ENCODE measurements around the gene AMPD3. TPM values are rescaled to one million over a fixed set of nuclear protein-coding genes. Genes with fewer than 3 reads are reported as not detected.

Gene AMPD3
- polyA plus RNA-seq, 1 of the 3 experiments (the other 2 are of a cell fraction), result 1.7 TPM

GRCh38 chr11:10414659-10415058 lies 40.4 kb upstream of the AMPD3 start:
- no peak overlapping the region for H3K9ac ChIP-seq
- no peaks in the 10 kb centered on the region for H3K9me2 ChIP-seq
- H3K36me3 ChIP-seq (replicated peaks in 1 of 2; ENCODE audit: control insufficient read depth in 1 of 2, insufficient read depth in 2 of 2, low read length in 1 of 2), result no peaks in the 10 kb centered on the region
- H2AFZ ChIP-seq (ENCODE audit: low read depth), result no peak overlapping the region
- no peaks in the 10 kb centered on the region for H3K9me3 ChIP-seq
- 0 out of 4 replicates have a peak, but pooled peaks cover 0 to 6% of the 10 kb centered on the region in 2 experiments for H3K4me1 ChIP-seq (ENCODE audit: control insufficient read depth in 1 of 2, insufficient read depth in 2 of 2, low read depth in 1 of 2, low read length in 1 of 2)
- H3K4me3 ChIP-seq (ENCODE audit: low read depth in 2 of 2, low read length in 1 of 2), result no peak overlapping the region
- H3K27me3 ChIP-seq (ENCODE audit: insufficient read depth), result no peaks in the 10 kb centered on the region
- no peaks in the 10 kb centered on the region for H3K79me2 ChIP-seq (ENCODE audit: insufficient read depth)
- CTCF ChIA-PET, result interaction anchor here (1.0 to 1.1 kb wide), 2 partner anchors 9 to 240 kb away, joined by 3 to 4 read pairs; no protein-coding TSS in a partner anchor
- no peak for DNase-seq
- H3F3A ChIP-seq (replicated peaks; ENCODE audit: insufficient read depth), result peaks cover 6% of the 10 kb centered on the region
- 83% methylated on average over 10 of the region's 10 CpGs for WGBS (ENCODE audit: low lambda C conversion rate)
- no peak overlapping the region for H3K27ac ChIP-seq (ENCODE audit: low read depth in 2 of 2, low read length in 1 of 2)
- TF ChIP-seq JUND (IDR thresholded peaks at IDR 0.05) (no peak), POLR2AphosphoS5 (IDR thresholded peaks at IDR 0.05; ENCODE audit: low read depth, low read length) (no peak), RFX5 (IDR thresholded peaks at IDR 0.05; ENCODE audit: low read length) (no peak), GABPA (IDR thresholded peaks at IDR 0.05; ENCODE audit: low read depth) (no peak)
- POLR2A ChIA-PET, result no interaction called here
- H3K4me2 ChIP-seq, result no peak overlapping the region
- H4K20me1 ChIP-seq (ENCODE audit: insufficient read depth), result no peaks in the 10 kb centered on the region

- WGBS (ENCODE audit: low lambda C conversion rate), result 86% methylated on average over 7 of the region's 7 CpGs
- H2AFZ ChIP-seq (ENCODE audit: low read depth), result no peak overlapping the region
- no peaks in the 10 kb centered on the region for H3K36me3 ChIP-seq (replicated peaks in 1 of 2; ENCODE audit: control insufficient read depth in 1 of 2, insufficient read depth in 2 of 2, low read length in 1 of 2)
- H3K79me2 ChIP-seq (ENCODE audit: insufficient read depth), result no peaks in the 10 kb centered on the region
- no peaks in the 10 kb centered on the region for H4K20me1 ChIP-seq (ENCODE audit: insufficient read depth)
- no peaks in the 10 kb centered on the region for H3K27me3 ChIP-seq (ENCODE audit: insufficient read depth)
- H3F3A ChIP-seq (replicated peaks; ENCODE audit: insufficient read depth), result peaks cover 6% of the 10 kb centered on the region
- POLR2A ChIA-PET, result no interaction called here
- no peaks in the 10 kb centered on the region for H3K9me2 ChIP-seq
- DNase-seq, result no peak
- CTCF ChIA-PET, result interaction anchor here (1.3 to 1.7 kb wide), 4 partner anchors 10 to 118 kb away, joined by 3 to 10 read pairs (median 4); no protein-coding TSS in a partner anchor
- no peak overlapping the region for H3K9ac ChIP-seq
- H3K4me2 ChIP-seq, result no peak overlapping the region
- H3K27ac ChIP-seq (ENCODE audit: low read depth in 2 of 2, low read length in 1 of 2), result no peak overlapping the region
- TF ChIP-seq JUND (IDR thresholded peaks at IDR 0.05), result no peak
- TF ChIP-seq NRF1 (IDR thresholded peaks at IDR 0.05; ENCODE audit: low read depth, low read length), result no peak
- TF ChIP-seq EP300 (IDR thresholded peaks at IDR 0.05; ENCODE audit: borderline replicate concordance in 1 of 2, low read depth in 1 of 2, low read length in 1 of 2), result no peak
- TF ChIP-seq RFX5 (IDR thresholded peaks at IDR 0.05; ENCODE audit: low read length), result no peak
- TF ChIP-seq ZBTB33 (IDR thresholded peaks at IDR 0.05; ENCODE audit: borderline replicate concordance, low read depth), result no peak
- no peak for TF ChIP-seq MXI1 (IDR thresholded peaks at IDR 0.05; ENCODE audit: low read depth, low read length)
- TF ChIP-seq EZH2phosphoT487 (IDR thresholded peaks at IDR 0.05; ENCODE audit: borderline replicate concordance, low read depth), result no peak
- TF ChIP-seq TCF12 (IDR thresholded peaks at IDR 0.05), result no peak
- TF ChIP-seq YY1 (IDR thresholded peaks at IDR 0.05; ENCODE audit: low read depth), result no peak
- no peak for TF ChIP-seq POLR2AphosphoS5 (IDR thresholded peaks at IDR 0.05; ENCODE audit: low read depth, low read length)
- no peak for TF ChIP-seq TAF1 (IDR thresholded peaks at IDR 0.05; ENCODE audit: borderline replicate concordance, low read depth, low read length)
- TF ChIP-seq CTCF (IDR thresholded peaks at IDR 0.05), result no peak
- TF ChIP-seq USF1 (IDR thresholded peaks at IDR 0.05; ENCODE audit: borderline replicate concordance, low read depth), result no peak
- TF ChIP-seq FOXJ3 (CRISPR knock-in tag; IDR thresholded peaks at IDR 0.05), result no peak
- TF ChIP-seq REST (IDR thresholded peaks at IDR 0.05; ENCODE audit: low read depth, low read length), result no peak
- no peak for TF ChIP-seq FOXM1 (IDR thresholded peaks at IDR 0.05; ENCODE audit: low read depth)
- H3K4me3 ChIP-seq (ENCODE audit: low read depth in 2 of 2, low read length in 1 of 2), result no peak overlapping the region
- H3K9me3 ChIP-seq, result no peaks in the 10 kb centered on the region
- no peaks in the 10 kb centered on the region for H3K4me1 ChIP-seq (ENCODE audit: control insufficient read depth in 1 of 2, insufficient read depth in 2 of 2, low read depth in 1 of 2, low read length in 1 of 2)
Observed at GRCh38 chr11:10415817-10416392, 39.2 kb upstream of the AMPD3 start.
